Omental fat pad (tissue), 4 donors: ENCODE data around the gene GRAMD1A. TPM values are rescaled to one million over a fixed set of nuclear protein-coding genes. Genes with fewer than 3 reads are reported as not detected.

Source experiments
- ATAC-seq: fragments of 150-250 bp; one replicate; pipeline ENCODE4 v1.9.1; 2016; ENCODE audit warnings: mild to moderate bottlenecking, moderate library complexity; ENCODE audit not compliant: low FRiP score
- DNase-seq: peaks from one replicate; pipeline ENCODE4 v3.0.0-alpha.2; 2019; ENCODE audit warnings: low spot score
- total RNA-seq, 4 donors: library from RNA; depleted of rRNA; stranded (reverse); fragments of >200 nt; gene quantifications; one replicate each; pipeline ENCODE4 v1.1.0, GENCODE V29; 2016
- TF ChIP-seq, protein P1 (sequence below), 3 donors: fragments of 450-650 bp; IDR thresholded peaks; one replicate each; pipeline ENCODE4 v1.5.1; 2016 to 2017; ENCODE audit warnings: antibody characterized with exemption in 3 of 3, mild to moderate bottlenecking in 3 of 3, moderate library complexity in 2 of 3

GRAMD1A gene
- total RNA-seq, 4 donors from 2014 or later: 34.7 to 70.7 (median 43.3) TPM

DNA sequence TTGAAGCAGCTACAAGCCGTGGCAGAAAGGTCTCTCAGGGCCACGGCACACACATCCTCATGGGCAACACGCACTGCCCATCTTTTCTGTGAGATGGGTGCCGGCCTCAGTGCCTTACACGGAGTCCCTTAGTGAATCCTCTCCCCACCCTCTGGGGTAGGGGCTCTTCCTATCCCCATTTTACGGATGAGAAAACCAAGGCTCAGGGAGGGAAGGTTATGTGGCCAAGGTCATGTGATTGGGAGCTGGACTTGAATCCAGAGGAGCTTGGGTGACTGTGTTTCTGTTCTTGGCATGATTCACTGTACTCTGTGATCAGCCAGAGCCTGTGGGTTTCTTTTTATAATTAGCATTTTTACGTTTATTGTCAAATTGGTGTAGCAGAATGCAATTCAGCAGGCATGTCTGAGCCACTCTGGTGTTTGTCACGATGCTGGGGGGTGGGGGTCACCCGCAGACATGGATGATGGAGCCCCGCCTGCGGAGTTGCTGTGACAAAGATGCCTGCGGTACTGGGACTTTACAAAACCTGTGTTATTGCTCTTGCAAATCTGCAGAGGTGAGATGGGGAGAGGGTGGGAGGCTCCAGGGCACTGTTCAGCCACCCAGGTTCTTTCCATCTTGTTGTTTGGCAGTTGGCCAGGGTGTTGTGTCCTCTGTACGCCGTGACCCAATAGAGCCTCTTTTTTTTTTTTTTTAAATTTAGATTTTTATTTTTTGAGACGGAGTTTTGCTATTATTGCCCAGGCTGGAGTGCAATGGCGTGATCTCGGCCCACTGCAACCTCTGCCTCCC lies 34.7 kb downstream of the GRAMD1A start:
- DNase-seq (no peak), ATAC-seq (no peak)

DNA sequence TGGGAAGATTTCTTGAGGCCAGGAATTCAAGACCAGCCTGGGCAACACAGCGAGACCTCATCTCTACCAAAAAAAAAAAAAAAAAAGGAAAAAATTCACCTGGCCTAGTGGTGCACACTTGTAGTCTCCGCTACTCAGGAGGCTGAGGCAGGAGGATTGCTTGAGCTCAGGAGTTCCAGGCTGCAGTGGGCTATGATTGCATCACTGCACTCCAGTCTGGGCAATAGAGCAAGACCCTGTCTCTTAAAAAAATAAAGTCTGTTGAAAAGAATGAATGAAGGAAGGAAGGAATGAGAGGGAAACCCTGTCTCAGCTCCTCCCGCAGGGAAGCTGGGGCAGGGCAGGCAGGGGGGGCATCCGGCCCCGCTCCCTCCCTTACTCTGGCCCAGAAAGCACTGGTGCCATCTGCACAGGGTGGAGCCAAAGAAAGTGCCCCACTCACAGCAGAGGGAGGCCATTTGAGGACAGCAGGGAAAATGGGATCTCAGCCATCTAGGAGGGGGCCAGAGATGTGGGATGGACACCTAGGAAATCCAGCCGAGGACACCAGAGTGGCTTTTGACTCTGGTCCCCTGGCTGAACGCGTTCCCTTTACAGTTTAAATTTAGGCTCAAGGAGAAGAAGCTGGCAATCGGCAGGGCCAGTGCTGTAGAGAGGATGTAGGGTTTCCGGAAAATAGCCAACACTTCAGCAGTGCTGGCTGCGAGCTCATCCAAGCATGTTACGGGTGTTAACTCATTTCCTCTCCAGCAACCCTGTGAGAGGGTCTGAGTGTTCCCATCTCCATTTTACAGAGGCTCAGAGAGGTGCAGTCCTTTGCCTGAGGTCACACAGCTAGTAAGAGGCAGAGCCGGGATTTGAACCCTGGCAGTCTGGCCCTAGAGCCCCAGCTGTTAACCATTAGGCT lies 37.8 kb downstream of the GRAMD1A start:
- TF ChIP-seq, protein P1, sequence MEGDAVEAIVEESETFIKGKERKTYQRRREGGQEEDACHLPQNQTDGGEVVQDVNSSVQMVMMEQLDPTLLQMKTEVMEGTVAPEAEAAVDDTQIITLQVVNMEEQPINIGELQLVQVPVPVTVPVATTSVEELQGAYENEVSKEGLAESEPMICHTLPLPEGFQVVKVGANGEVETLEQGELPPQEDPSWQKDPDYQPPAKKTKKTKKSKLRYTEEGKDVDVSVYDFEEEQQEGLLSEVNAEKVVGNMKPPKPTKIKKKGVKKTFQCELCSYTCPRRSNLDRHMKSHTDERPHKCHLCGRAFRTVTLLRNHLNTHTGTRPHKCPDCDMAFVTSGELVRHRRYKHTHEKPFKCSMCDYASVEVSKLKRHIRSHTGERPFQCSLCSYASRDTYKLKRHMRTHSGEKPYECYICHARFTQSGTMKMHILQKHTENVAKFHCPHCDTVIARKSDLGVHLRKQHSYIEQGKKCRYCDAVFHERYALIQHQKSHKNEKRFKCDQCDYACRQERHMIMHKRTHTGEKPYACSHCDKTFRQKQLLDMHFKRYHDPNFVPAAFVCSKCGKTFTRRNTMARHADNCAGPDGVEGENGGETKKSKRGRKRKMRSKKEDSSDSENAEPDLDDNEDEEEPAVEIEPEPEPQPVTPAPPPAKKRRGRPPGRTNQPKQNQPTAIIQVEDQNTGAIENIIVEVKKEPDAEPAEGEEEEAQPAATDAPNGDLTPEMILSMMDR (IDR thresholded peaks at IDR 0.05): no peak
- ATAC-seq (no peak), DNase-seq (no peak)

More for the DNA sequence above, 34.7 kb downstream of the GRAMD1A start:
- TF ChIP-seq, protein P1 (IDR thresholded peaks at IDR 0.05): no peak

DNA sequence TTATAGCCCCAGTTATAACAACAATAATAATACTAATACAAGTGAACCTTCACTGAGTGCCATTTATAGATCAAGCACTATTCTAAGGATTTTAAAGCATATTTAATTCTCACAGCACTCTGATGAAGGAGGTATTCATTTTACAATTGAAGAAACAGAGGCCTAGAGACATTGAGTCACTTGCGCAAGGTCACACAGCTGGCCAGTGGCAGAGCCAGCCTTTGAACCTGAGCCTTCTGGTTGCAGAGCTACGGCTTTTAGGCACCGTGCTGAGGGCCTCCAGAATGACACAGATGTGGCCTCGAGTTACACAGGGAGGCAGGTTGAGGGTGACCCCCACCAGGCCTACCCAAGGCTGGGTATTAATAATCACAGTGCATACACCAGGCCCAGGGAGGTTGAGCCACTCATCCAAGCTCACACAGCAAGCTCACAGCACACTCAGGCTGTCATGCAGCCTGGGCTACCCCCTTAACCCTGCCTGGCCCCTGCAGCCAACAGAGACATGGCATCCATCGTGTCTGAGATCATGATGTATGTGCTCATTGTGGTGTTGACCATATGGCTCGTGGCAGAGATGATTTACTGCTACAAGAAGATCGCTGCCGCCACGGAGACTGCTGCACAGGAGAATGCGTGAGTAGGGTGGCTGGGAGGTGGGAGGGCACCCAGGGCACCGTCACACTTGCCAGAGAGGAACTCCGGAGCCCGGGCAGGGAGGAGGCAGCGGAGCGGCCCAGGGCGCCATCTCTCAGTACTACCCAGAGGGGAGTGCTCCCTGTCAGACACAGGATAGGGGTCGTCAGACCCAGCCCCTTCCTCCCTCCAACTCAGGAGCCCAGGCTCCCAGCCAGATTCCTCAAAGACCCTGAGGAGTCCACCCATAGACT lies 38.7 kb downstream of the GRAMD1A start:
- TF ChIP-seq, protein P1 (IDR thresholded peaks at IDR 0.05): no peak
- no peak for ATAC-seq
- DNase-seq: no peak

DNA sequence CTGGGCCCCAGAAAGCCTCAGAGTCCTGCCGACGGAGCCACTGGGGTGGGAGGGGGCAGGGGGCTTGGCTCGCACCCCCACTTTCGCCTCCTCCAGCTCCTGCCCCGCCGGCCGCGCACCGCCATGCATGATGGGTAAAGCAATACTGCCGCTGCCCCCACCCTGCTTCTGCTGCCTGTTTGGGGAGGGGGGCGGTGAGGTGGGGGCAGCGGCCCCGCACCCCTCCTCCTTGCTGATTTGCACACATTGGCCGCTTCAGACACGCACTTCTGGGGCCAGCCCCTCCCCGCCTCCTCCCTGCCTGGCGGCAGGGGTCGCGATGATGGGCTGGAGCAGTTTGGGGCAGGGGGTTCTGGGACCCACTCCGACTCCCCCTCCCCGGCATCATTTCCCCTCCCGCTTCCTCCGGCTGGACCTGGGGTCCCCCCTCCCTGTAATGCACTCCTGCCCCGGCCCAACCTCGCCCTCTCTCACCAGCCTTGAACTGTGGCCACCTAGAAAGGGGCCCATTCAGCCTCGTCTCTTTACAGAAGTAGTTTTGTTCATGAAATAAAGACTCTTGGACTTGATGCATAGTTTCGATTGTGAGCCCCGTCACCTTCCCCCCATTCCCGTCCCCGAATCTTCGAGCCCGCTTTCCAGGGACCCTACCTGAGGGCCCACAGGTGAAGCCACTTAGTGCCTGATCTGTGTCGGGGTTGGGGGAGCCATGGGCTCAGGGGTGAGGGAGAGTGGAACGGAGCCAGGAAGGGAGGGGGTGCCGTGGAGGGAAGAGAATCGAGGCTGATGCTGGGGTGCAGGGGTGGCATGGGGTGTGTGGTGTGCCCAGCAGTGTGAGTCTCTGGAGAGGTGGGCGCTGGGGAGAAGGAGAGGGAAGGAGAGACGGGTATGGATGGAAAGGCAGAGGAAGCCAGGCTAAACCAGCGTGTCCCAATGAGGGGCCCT lies 40.0 kb downstream of the GRAMD1A start:
- ATAC-seq (no peak), DNase-seq (no peak)
- TF ChIP-seq, protein P1 (IDR thresholded peaks at IDR 0.05): no peak

DNA sequence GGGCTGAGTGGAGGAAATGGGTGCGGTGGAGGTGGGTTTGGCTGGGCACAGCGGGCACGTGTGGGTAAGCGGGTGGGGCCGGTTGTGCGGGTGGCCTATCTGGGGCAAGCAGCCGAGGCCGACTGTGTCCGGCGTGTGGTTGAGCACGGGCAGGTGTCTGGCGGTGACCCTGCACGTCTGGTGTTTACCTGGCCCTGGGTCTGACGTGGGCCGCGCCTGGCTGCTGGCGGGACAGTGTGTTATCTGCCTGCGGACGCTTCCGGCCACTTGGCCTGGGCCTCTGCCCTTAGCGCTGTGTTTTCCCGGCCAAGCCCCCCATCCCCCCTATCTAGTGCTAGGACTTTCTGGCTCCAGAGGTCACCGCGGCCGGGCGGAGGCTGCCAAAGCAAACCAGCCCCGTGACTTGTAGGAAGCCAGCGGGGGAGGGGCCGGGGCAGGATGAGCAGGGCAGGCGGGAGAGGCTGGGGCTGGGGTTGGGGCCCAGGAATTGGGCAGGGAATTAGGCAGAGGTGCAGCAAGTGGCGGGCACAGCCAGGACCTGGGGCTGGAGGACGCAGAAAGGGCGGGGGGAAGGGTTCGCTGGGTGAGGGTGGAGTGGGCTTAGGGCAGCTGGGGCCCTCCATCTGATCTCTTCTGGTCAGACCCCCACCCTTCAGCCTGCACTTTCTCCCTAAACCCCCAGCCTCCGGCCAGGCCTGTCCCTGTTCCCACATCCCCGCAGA lies 40.9 kb downstream of the GRAMD1A start:
- TF ChIP-seq, protein P1 (IDR thresholded peaks at IDR 0.05): no peak
- peak; percentile 71 for DNase-seq
- ATAC-seq: peak; percentile 50
